HG02610 (cell line): ENCODE data around the gene ZBTB39.
"Not testable (repeated sequence)": the region's sequence is repeated elsewhere in the genome, so short reads cannot be mapped to it uniquely, and the experiment has no call there.

Experiments used
- ATAC-seq: cut with Tn5 transposase; IDR thresholded peaks from one replicate; pipeline ENCODE4 v1.9.1; 2021; ENCODE audit warnings: mild to moderate bottlenecking, moderate library complexity; ENCODE audit not compliant: unreplicated experiment

The ZBTB39 gene

GRCh38 chr12:56983386-56983785 is 23.0 kb downstream of the ZBTB39 start:
- no peak for ATAC-seq

- ATAC-seq: not testable (repeated sequence)
Observed at GRCh38 chr12:56982578-56983236, 23.6 kb downstream of the ZBTB39 start.

GRCh38 chr12:56980941-56981530 is 25.3 kb downstream of the ZBTB39 start:
- no peak for ATAC-seq

GRCh38 chr12:56980268-56980667 is 26.1 kb downstream of the ZBTB39 start:
- ATAC-seq: no peak

GRCh38 chr12:56979628-56980027 is 26.7 kb downstream of the ZBTB39 start:
- no peak for ATAC-seq

GRCh38 chr12:56978397-56979138 is 27.8 kb downstream of the ZBTB39 start:
- no peak for ATAC-seq

GRCh38 chr12:56977361-56977760 is 29.0 kb downstream of the ZBTB39 start:
- ATAC-seq: not testable (repeated sequence)

GRCh38 chr12:56974224-56974623 is 32.1 kb downstream of the ZBTB39 start:
- not testable (repeated sequence) for ATAC-seq

GRCh38 chr12:56968910-56969309 is 37.4 kb downstream of the ZBTB39 start:
- not testable (repeated sequence) for ATAC-seq

- not testable (repeated sequence) for ATAC-seq
Observed at GRCh38 chr12:56965997-56966642, 40.2 kb downstream of the ZBTB39 start.

GRCh38 chr12:56965124-56965523 is 41.2 kb downstream of the ZBTB39 start:
- not testable (repeated sequence) for ATAC-seq

- not testable (repeated sequence) for ATAC-seq
Observed at GRCh38 chr12:56963557-56963956, 42.8 kb downstream of the ZBTB39 start.

- ATAC-seq: not testable (repeated sequence)
Observed at GRCh38 chr12:56962247-56962646, 44.1 kb downstream of the ZBTB39 start.

- no peak for ATAC-seq
Observed at GRCh38 chr12:56958422-56958821, 47.9 kb downstream of the ZBTB39 start.

GRCh38 chr12:56957229-56958052 is 48.9 kb downstream of the ZBTB39 start, which contains the start of gene RDH16:
Gene RDH16, minus strand, starts transcription at chr12:56957608. Its CDS starts 146 bp downstream, at chr12:56957462.
- ATAC-seq: no peak

- ATAC-seq: no peak
Observed at GRCh38 chr12:56955631-56956256, 50.6 kb downstream of the ZBTB39 start.

GRCh38 chr12:56954958-56955355 is 51.4 kb downstream of the ZBTB39 start:
- ATAC-seq: no peak

GRCh38 chr12:56954057-56954957 is 52.0 kb downstream of the ZBTB39 start:
- ATAC-seq: no peak

- no peak for ATAC-seq
Observed at GRCh38 chr12:56953314-56953713, 53.0 kb downstream of the ZBTB39 start.
